K562 (cell line): ENCODE measurements around the gene ERAP2. TPM values are rescaled to one million over a fixed set of nuclear protein-coding genes. Genes with fewer than 3 reads are reported as not detected.

Experiments used
- ATAC-seq: fragments of 200-7000 bp; cut with Tn5 transposase; 3 replicates; pipeline ENCODE4 v1.9.1; 2020; ENCODE audit warnings: moderate library complexity
- BruUV-seq: library from RNA; stranded (reverse); fragments of 400-500 nt; replicated peaks from 2 replicates; lab custom pipeline; 2021; lab: Mats Ljungman, UMichigan
- CTCF ChIA-PET: fragments of 300-600 bp; formaldehyde crosslinking; extraction: SDS; loops from one replicate; lab custom pipeline; 2021; ENCODE audit warnings: low intra/inter-chr PET ratio; lab: Yijun Ruan, JAX
- POLR2A ChIA-PET: fragments of 300-600, 350-650 bp; sonication (Branson Sonifier 250); formaldehyde crosslinking; extraction: SDS; loops from one replicate; lab custom pipeline; 2021; ENCODE audit warnings: antibody characterized with exemption, inconsistent platforms; lab: Yijun Ruan, JAX
- DNase-seq, 4 experiments: peaks; one replicate each; pipeline versions ENCODE4 v3.0.0 to v3.0.0-alpha.2; 2011 to 2018; ENCODE audit warnings: low spot score in 3 of 4, mixed read lengths in 3 of 4; ENCODE audit errors: extremely low read depth in 1 of 4
- FAIRE-seq: peaks from 2 replicates; lab custom pipeline; 2011; peaks lifted over from hg19 to GRCh38; lab: Jason Lieb, UNC
- H2AFZ ChIP-seq: 2 replicates; pipeline ENCODE4 v1.6.0; 2011; ENCODE audit warnings: low read depth, low read length, control low read depth, inconsistent platforms
- H3K27ac ChIP-seq: fragments of 200-600 bp; 3 replicates; pipeline ENCODE4 v1.8.0; 2011; ENCODE audit warnings: low read depth, mild to moderate bottlenecking, control low read depth, inconsistent platforms, low read length, moderate library complexity, mixed read lengths; ENCODE audit errors: extremely low read depth
- H3K27me3 ChIP-seq, 2 experiments: fragments of 300-600 bp in 1 of 2; 2 replicates in 1 of 2; 3 replicates in 1 of 2; pipeline versions ENCODE4 v1.6.0 to v1.8.0; 2011; ENCODE audit warnings: inconsistent platforms in 2 of 2, low read length in 2 of 2, mild to moderate bottlenecking in 1 of 2, mixed read lengths in 1 of 2, moderate library complexity in 1 of 2; ENCODE audit not compliant: control insufficient read depth in 2 of 2, insufficient read depth in 2 of 2
- H3K36me3 ChIP-seq: fragments of 300-600 bp; 3 replicates; pipeline ENCODE4 v1.8.0; 2011; ENCODE audit warnings: mild to moderate bottlenecking, low read length, inconsistent platforms; ENCODE audit not compliant: control insufficient read depth, insufficient read depth
- H3K4me1 ChIP-seq, 2 experiments: fragments of 200-600 bp in 1 of 2; replicated peaks in 1 of 2; 2 replicates in 1 of 2; 3 replicates in 1 of 2; pipeline versions ENCODE4 v1.5.1 to v1.8.0; 2011; ENCODE audit warnings: inconsistent platforms in 2 of 2, low read length in 2 of 2, mild to moderate bottlenecking in 1 of 2, mixed read lengths in 1 of 2, moderate library complexity in 1 of 2; ENCODE audit not compliant: control insufficient read depth in 2 of 2, insufficient read depth in 2 of 2
- H3K4me2 ChIP-seq: 2 replicates; pipeline ENCODE4 v1.6.1; 2011; ENCODE audit warnings: low read length, control low read depth, inconsistent platforms, mixed read lengths; ENCODE audit not compliant: insufficient read depth
- H3K4me3 ChIP-seq: fragments of 200-600 bp; sonication (generic), shearing (Covaris generic); 2 replicates; pipeline ENCODE4 v1.5.1; 2016; ENCODE audit warnings: control low read depth, inconsistent platforms
- H3K79me2 ChIP-seq: fragments of 200-600 bp; 3 replicates; pipeline ENCODE4 v1.8.0; 2011; ENCODE audit warnings: low read length, inconsistent platforms; ENCODE audit not compliant: control insufficient read depth, insufficient read depth
- H3K9ac ChIP-seq, 2 experiments: 2 replicates each; pipeline versions ENCODE4 v1.6.0 to v1.6.1; 2011; ENCODE audit warnings: low read depth in 2 of 2, low read length in 2 of 2, control low read depth in 1 of 2, inconsistent platforms in 1 of 2, mild to moderate bottlenecking in 1 of 2, mixed read lengths in 1 of 2; ENCODE audit not compliant: insufficient read depth in 1 of 2
- H3K9me1 ChIP-seq: one replicate; pipeline ENCODE4 v1.6.0; 2011; ENCODE audit warnings: inconsistent platforms, mild to moderate bottlenecking, low read length, moderate library complexity; ENCODE audit not compliant: control insufficient read depth, insufficient read depth
- H3K9me3 ChIP-seq: replicated peaks from 2 replicates; pipeline ENCODE4 v1.5.1; 2011; ENCODE audit warnings: low read depth, low read length, inconsistent platforms; ENCODE audit not compliant: control insufficient read depth, insufficient read depth
- H4K20me1 ChIP-seq: replicated peaks from 2 replicates; pipeline ENCODE4 v1.6.1; 2011; ENCODE audit warnings: low read length, inconsistent platforms, mixed read lengths; ENCODE audit not compliant: control insufficient read depth, insufficient read depth
- DPF2 ChIP-seq: fragments of 450-650 bp; IDR thresholded peaks from 2 replicates; pipeline ENCODE4 v1.6.1; 2016
- ETV1 ChIP-seq: fragments of 450-650 bp; conservative IDR thresholded peaks from 2 replicates; pipeline ENCODE4 v1.6.1; 2016; ENCODE audit warnings: missing genetic modification characterization, control low read depth, low read depth, missing compliant biosample characterization
- ETV5 ChIP-seq: sonication (generic); formaldehyde crosslinking; IDR thresholded peaks from 2 replicates; pipeline ENCODE4 v1.4.0; 2020; ENCODE audit warnings: low read depth, mild to moderate bottlenecking, missing genetic modification reagents
- HMBOX1 ChIP-seq: sonication (generic); IDR thresholded peaks from 2 replicates; pipeline ENCODE4 v1.6.1; 2016
- HMGXB4 ChIP-seq: sonication (generic); formaldehyde crosslinking; IDR thresholded peaks from 2 replicates; pipeline ENCODE4 v1.8.1; 2023; ENCODE audit warnings: mild to moderate bottlenecking, missing genetic modification reagents
- MXI1 ChIP-seq: IDR thresholded peaks from 2 replicates; pipeline ENCODE4 v1.6.1; 2011; ENCODE audit warnings: low read depth, mild to moderate bottlenecking, improper control_type of control experiment, low read length
- RBBP5 ChIP-seq: fragments of 200-600 bp; sonication (generic); IDR thresholded peaks from 2 replicates; pipeline ENCODE4 v1.6.1; 2012; ENCODE audit warnings: borderline replicate concordance, mild to moderate bottlenecking, low read length, control low read depth, inconsistent platforms; ENCODE audit not compliant: insufficient read depth, poor library complexity, severe bottlenecking
- RBM22 ChIP-seq: fragments of 200-400 bp; formaldehyde crosslinking; IDR thresholded peaks from 2 replicates; pipeline ENCODE4 v1.6.1; 2018; ENCODE audit warnings: low read length, low read depth; ENCODE audit not compliant: poor library complexity, severe bottlenecking
- SETDB1 ChIP-seq: IDR thresholded peaks from one replicate; pipeline ENCODE4 v1.6.1; 2012; ENCODE audit warnings: low read length, control low read depth, inconsistent platforms
- SMARCB1 ChIP-seq: IDR thresholded peaks from 2 replicates; pipeline ENCODE4 v1.6.1; 2011; ENCODE audit warnings: improper control_type of control experiment, low read depth; ENCODE audit not compliant: insufficient read length
- ZNF121 ChIP-seq: sonication (generic); formaldehyde crosslinking; conservative IDR thresholded peaks from 2 replicates; pipeline ENCODE4 v1.8.0; 2022; ENCODE audit warnings: missing genetic modification reagents
- ZNF174 ChIP-seq: fragments of 250-450 bp; sonication (Bioruptor Pico); IDR thresholded peaks from 2 replicates; pipeline ENCODE4 v1.4.0; 2020; ENCODE audit warnings: mild to moderate bottlenecking
- WGBS: fragments of 100-300 bp; shearing (Covaris generic); methylation state at CpG from one replicate; pipeline ENCODE4 v1.1.6; 2016; ENCODE audit warnings: low coverage, mixed read lengths; ENCODE audit not compliant: insufficient coverage; ENCODE audit errors: missing lambda C conversion rate; 5-methylcytosine and 5-hydroxymethylcytosine counted together
- in situ Hi-C: fragments of 300-500 bp; cut with MboI; formaldehyde crosslinking; loops from 4 replicates; pipeline ENCODE4 v1.15.0; 2018; ENCODE audit warnings: inconsistent platforms, mixed read lengths
- intact Hi-C: fragments of 100-400 bp; cut with micrococcal nuclease; formaldehyde crosslinking; loops from 2 replicates; pipeline ENCODE4 v1.14.2; 2022
- polyA plus RNA-seq, 8 experiments: library from polyadenylated mRNA; depleted of rRNA in 4 of 8; stranded (reverse) in 5 of 8; unstranded in 3 of 8; fragments of >200 nt; fragmentation: Nextera tagmentation in 2 of 8; fragmentation: Illumina TruSeq in 1 of 8; extraction: Ambion mirVana in 2 of 8; extraction: Trizol in 1 of 8; gene quantifications; 2 replicates each; pipeline versions ENCODE4 v1.2.1 to v1.2.3, GENCODE V29; 2011 to 2014; ENCODE audit warnings: inconsistent platforms in 1 of 8, missing spikeins in 1 of 8
- total RNA-seq, 7 experiments: library from RNA; depleted of rRNA in 6 of 7; stranded (reverse); fragments of >200 nt in 6 of 7; fragmentation: Illumina TruSeq in 2 of 7; extraction: Trizol in 2 of 7; gene quantifications; 2 replicates each; pipeline versions ENCODE4 v1.2.1 to v1.2.3, GENCODE V29; 2011 to 2021; ENCODE audit warnings: low replicate concordance in 1 of 7
- TF ChIP-seq, protein P1 (sequence below): IDR thresholded peaks from 2 replicates; pipeline ENCODE4 v1.6.1; 2014; ENCODE audit warnings: antibody characterized with exemption
- TF ChIP-seq, protein P2 (sequence below): fragments of 450-650 bp; IDR thresholded peaks from 2 replicates; pipeline ENCODE4 v1.6.1; 2017; ENCODE audit warnings: antibody characterized with exemption

Gene ERAP2
- total and polyA plus RNA-seq, 9 of the 15 experiments (the other 6 are each of a cell fraction or from before 2014, with no cell fraction given): 0.93 to 4.0 (median 2.1) TPM

- BruUV-seq: TSS peak; percentile 38
- FAIRE-seq: peak; percentile 59
- TF ChIP-seq ZNF121 (CRISPR knock-in tag) (peak; percentile 44; the same call in 1 of the 2 replicates), RBM22 (no peak), HMGXB4 (no peak), SETDB1 (no peak), MXI1 (no peak), RBBP5 (peak; percentile 49), ETV1 (tag) (peak; percentile 26; the same call in 1 of the 2 replicates), ZNF174 (no peak), DPF2 (peak; percentile 7; the same call in 1 of the 2 replicates), HMBOX1 (peak; percentile 51; the same call in 1 of the 2 replicates), SMARCB1 (no peak), ETV5 (CRISPR knock-in tag) (no peak)
- TF ChIP-seq, protein P1, sequence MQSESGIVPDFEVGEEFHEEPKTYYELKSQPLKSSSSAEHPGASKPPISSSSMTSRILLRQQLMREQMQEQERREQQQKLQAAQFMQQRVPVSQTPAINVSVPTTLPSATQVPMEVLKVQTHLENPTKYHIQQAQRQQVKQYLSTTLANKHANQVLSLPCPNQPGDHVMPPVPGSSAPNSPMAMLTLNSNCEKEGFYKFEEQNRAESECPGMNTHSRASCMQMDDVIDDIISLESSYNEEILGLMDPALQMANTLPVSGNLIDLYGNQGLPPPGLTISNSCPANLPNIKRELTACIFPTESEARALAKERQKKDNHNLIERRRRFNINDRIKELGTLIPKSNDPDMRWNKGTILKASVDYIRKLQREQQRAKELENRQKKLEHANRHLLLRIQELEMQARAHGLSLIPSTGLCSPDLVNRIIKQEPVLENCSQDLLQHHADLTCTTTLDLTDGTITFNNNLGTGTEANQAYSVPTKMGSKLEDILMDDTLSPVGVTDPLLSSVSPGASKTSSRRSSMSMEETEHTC: no peak
- TF ChIP-seq, protein P2, sequence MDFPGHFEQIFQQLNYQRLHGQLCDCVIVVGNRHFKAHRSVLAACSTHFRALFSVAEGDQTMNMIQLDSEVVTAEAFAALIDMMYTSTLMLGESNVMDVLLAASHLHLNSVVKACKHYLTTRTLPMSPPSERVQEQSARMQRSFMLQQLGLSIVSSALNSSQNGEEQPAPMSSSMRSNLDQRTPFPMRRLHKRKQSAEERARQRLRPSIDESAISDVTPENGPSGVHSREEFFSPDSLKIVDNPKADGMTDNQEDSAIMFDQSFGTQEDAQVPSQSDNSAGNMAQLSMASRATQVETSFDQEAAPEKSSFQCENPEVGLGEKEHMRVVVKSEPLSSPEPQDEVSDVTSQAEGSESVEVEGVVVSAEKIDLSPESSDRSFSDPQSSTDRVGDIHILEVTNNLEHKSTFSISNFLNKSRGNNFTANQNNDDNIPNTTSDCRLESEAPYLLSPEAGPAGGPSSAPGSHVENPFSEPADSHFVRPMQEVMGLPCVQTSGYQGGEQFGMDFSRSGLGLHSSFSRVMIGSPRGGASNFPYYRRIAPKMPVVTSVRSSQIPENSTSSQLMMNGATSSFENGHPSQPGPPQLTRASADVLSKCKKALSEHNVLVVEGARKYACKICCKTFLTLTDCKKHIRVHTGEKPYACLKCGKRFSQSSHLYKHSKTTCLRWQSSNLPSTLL: no peak
Observed at GRCh38 chr5:96936431-96937320, 60.4 kb downstream of the ERAP2 start.

More at GRCh38 chr5:96936431-96937320, 60.4 kb downstream of the ERAP2 start:
- peak overlapping the region; percentile 97 for H3K4me2 ChIP-seq
- intact Hi-C loops: loop anchor here (5.0 to 10.0 kb wide), 3 partner anchors 129 to 1988 kb away; partner anchors contain the start of genes CHD1 and ERAP1
- peaks cover 62% of the 10 kb centered on the region for H3K79me2 ChIP-seq
- peaks cover 6% of the 10 kb centered on the region; the same call in 1 of the 3 replicates for H3K36me3 ChIP-seq
- ChIA-PET POLR2A (interaction anchor here (0.7 to 1.0 kb wide), 3 partner anchors 10 to 58 kb away, joined by 3 read pairs; no protein-coding TSS in a partner anchor), CTCF (interaction anchor here (0.6 kb wide), 1 partner anchor 24 kb away, joined by 3 read pairs; no protein-coding TSS in a partner anchor)
- ATAC-seq: peak; percentile 13
- H3K4me3 ChIP-seq: peak overlapping the region; percentile 75
- DNase-seq: peak; percentile 26 to 65 (median 30)
- under 1% methylated on average over 22 of the region's 27 CpGs for WGBS
- H3K27ac ChIP-seq: peak overlapping the region; percentile 85
- H3K9ac ChIP-seq: peak overlapping the region; percentile 80 to 97
- no peaks in the 10 kb centered on the region for H3K9me3 ChIP-seq
- H3K27me3 ChIP-seq: no peaks in the 10 kb centered on the region
- H2AFZ ChIP-seq: peak overlapping the region; percentile 72
- in situ Hi-C loops: no loop called here
- H3K9me1 ChIP-seq: no peaks in the 10 kb centered on the region
- peaks cover 24 to 36% of the 10 kb centered on the region in 2 experiments for H3K4me1 ChIP-seq
- H4K20me1 ChIP-seq: no peaks in the 10 kb centered on the region
